ENCODE results near the gene HAUS5. TPM values are rescaled to one million over a fixed set of nuclear protein-coding genes. Genes with fewer than 3 reads are reported as not detected.

The HAUS5 gene
- total and polyA plus RNA-seq, 10 of the 15 experiments (the other 5 are each of a cell fraction or from before 2014, with no cell fraction given): 3.1 to 32.6 (median 17.6) TPM

GRCh38 chr19:35644206-35644986 lies 31.9 kb downstream of the HAUS5 start (continued):
- TF ChIP-seq E2F8 (IDR thresholded peaks at IDR 0.05; ENCODE audit: low read depth, partially characterized antibody): no peak
- TF ChIP-seq TCF3 (IDR thresholded peaks at IDR 0.05; ENCODE audit: borderline replicate concordance, insufficient read depth, low read depth, low read length): no peak
- TF ChIP-seq FOS (IDR thresholded peaks at IDR 0.05; ENCODE audit: borderline replicate concordance, extremely low read depth, insufficient read length): no peak
- no peak for TF ChIP-seq TARDBP (IDR thresholded peaks at IDR 0.05; ENCODE audit: borderline replicate concordance)
- no peak for TF ChIP-seq MEF2B (IDR thresholded peaks at IDR 0.05; ENCODE audit: partially characterized antibody, poor library complexity, severe bottlenecking)
- no peak for TF ChIP-seq PAX8 (IDR thresholded peaks at IDR 0.05)
- TF ChIP-seq CHD4 (IDR thresholded peaks at IDR 0.05): no peak
- TF ChIP-seq NBN (IDR thresholded peaks at IDR 0.05): no peak
- TF ChIP-seq BHLHE40 (IDR thresholded peaks at IDR 0.05; ENCODE audit: borderline replicate concordance in 1 of 2, low read depth in 2 of 2, low read length in 1 of 2): no peak
- TF ChIP-seq MTA2 (IDR thresholded peaks at IDR 0.05; ENCODE audit: low read depth): no peak
- TF ChIP-seq ZNF217 (IDR thresholded peaks at IDR 0.05): no peak
- no peak for TF ChIP-seq EZH2 (IDR thresholded peaks at IDR 0.05; ENCODE audit: borderline replicate concordance, control insufficient read depth, low read depth, low read length)
- TF ChIP-seq SKIL (IDR thresholded peaks at IDR 0.05; ENCODE audit: low read depth, poor library complexity, severe bottlenecking): no peak
- TF ChIP-seq YBX1 (IDR thresholded peaks at IDR 0.05): no peak
- no peak for TF ChIP-seq POLR2AphosphoS5 (IDR thresholded peaks at IDR 0.05; ENCODE audit: low read length)
- TF ChIP-seq ZBTB40 (IDR thresholded peaks at IDR 0.05; ENCODE audit: borderline replicate concordance): no peak
- no peak for TF ChIP-seq MYC (IDR thresholded peaks at IDR 0.05; ENCODE audit: insufficient read depth, insufficient read length, insufficient replicate concordance, low read length, severe bottlenecking)
- no peak for TF ChIP-seq NRF1 (conservative IDR thresholded peaks at IDR 0.05; ENCODE audit: low read depth, low read length)
